Cardiac muscle cell (in vitro differentiated cells and primary cell): ENCODE measurements around the gene TUBB4B. TPM values are rescaled to one million over a fixed set of nuclear protein-coding genes. Genes with fewer than 3 reads are reported as not detected.

ENCODE experiments used
- DNase-seq, 2 donors: peaks; one replicate each; pipeline versions ENCODE4 v3.0.0 to v3.0.0-alpha.2; 2010 to 2017; ENCODE audit warnings: low read depth in 1 of 2, low spot score in 1 of 2
- H3K27ac ChIP-seq: fragments of 200-600 bp; sonication (generic); 2 replicates; pipeline ENCODE4 v1.5.1; 2016
- H3K27me3 ChIP-seq: fragments of 200-600 bp; sonication (generic); 2 replicates; pipeline ENCODE4 v1.6.0; 2016; ENCODE audit warnings: control low read depth
- H3K36me3 ChIP-seq: fragments of 200-600 bp; sonication (generic); 2 replicates; pipeline ENCODE4 v1.5.1; 2016; ENCODE audit warnings: control low read depth
- H3K4me1 ChIP-seq: fragments of 200-600 bp; sonication (generic); 2 replicates; pipeline ENCODE4 v1.8.1; 2017; ENCODE audit warnings: low read depth, mild to moderate bottlenecking, mixed run types
- H3K4me3 ChIP-seq: fragments of 200-600 bp; sonication (generic); 2 replicates; pipeline ENCODE4 v1.5.1; 2016; ENCODE audit warnings: mild to moderate bottlenecking
- H3K9me3 ChIP-seq: fragments of 200-600 bp; sonication (generic); 2 replicates; pipeline ENCODE4 v1.5.1; 2017; ENCODE audit warnings: low read depth, mild to moderate bottlenecking, control low read depth
- polyA plus RNA-seq: library from polyadenylated mRNA; unstranded; fragments of >200 nt; fragmentation: Nextera tagmentation; extraction: Ambion mirVana; gene quantifications from 2 replicates; pipeline ENCODE4 v1.2.1, GENCODE V29; 2016
- total RNA-seq: library from RNA; depleted of rRNA; stranded (reverse); fragments of >200 nt; gene quantifications from 2 replicates; pipeline ENCODE4 v1.2.3, GENCODE V29; 2016
- TF ChIP-seq, protein P1 (sequence below): IDR thresholded peaks from 2 replicates; pipeline ENCODE4 v1.5.1; 2012; ENCODE audit warnings: low read depth, mild to moderate bottlenecking, low read length

The TUBB4B gene
- total and polyA plus RNA-seq, 2 experiments from 2014 or later, result 540 to 745 TPM

DNA sequence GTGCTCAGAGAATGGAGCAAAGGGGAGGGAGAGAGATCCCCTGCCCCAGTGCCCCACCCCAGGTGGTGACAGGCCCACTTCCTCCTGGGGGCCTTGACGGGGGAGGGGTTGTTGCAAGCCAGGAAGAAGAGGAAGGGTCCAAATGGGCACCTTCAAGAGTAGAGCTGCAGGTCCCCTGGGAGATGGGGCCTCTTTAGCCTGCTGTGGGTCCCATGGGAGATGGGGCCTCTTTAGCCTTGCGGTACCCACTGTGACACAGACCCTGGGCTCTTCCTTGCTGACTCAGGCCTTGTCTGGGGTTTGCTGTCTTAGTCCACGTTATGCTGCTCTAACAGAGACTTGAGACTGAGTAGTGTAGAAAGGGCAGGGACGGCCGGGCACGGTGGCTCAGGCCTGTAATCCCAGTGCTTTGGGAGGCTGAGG is 26.9 kb downstream of the TUBB4B start:
- Histone ChIP-seq H3K27ac (no peak overlapping the region), H3K36me3 (peaks cover 17% of the 10 kb centered on the region), H3K27me3 (no peaks in the 10 kb centered on the region), H3K9me3 (no peaks in the 10 kb centered on the region), H3K4me1 (no peaks in the 10 kb centered on the region), H3K4me3 (no peak overlapping the region)
- TF ChIP-seq, protein P1, sequence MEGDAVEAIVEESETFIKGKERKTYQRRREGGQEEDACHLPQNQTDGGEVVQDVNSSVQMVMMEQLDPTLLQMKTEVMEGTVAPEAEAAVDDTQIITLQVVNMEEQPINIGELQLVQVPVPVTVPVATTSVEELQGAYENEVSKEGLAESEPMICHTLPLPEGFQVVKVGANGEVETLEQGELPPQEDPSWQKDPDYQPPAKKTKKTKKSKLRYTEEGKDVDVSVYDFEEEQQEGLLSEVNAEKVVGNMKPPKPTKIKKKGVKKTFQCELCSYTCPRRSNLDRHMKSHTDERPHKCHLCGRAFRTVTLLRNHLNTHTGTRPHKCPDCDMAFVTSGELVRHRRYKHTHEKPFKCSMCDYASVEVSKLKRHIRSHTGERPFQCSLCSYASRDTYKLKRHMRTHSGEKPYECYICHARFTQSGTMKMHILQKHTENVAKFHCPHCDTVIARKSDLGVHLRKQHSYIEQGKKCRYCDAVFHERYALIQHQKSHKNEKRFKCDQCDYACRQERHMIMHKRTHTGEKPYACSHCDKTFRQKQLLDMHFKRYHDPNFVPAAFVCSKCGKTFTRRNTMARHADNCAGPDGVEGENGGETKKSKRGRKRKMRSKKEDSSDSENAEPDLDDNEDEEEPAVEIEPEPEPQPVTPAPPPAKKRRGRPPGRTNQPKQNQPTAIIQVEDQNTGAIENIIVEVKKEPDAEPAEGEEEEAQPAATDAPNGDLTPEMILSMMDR, result no peak
- DNase-seq, result no peak

DNA sequence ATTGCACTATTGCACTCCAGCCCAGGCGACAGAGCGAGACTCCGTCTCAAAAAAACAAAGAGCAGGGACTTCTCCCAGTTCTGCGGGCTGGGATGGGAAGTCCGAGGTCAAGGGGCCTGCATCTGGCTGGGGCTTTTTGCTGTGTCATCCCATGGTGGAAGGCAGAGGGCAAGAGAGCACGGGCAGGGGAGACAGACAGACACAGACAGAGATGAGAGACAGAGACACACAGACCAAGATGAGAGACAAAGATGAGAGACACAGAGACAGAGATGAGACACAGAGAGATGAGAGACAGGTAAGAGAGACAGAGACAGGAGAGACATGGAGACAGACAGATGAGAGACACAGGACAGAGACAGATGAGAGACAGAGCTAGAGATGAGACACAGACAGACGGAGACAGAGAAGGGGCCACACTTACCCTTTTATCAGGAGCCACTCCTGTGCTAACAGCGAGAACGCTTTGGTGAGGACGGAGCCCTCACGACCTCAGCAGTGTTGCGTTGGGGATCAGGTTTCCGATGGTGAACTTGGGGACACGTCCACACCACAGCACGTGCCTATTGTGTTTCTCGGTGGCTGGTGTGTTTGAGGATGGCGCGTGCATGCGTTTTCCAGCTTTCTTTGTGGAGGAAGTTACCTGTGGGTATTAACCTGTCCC is 27.6 kb downstream of the TUBB4B start:
- Histone ChIP-seq H3K27ac (no peak overlapping the region), H3K36me3 (peaks cover 17% of the 10 kb centered on the region), H3K4me3 (no peak overlapping the region), H3K9me3 (no peaks in the 10 kb centered on the region), H3K27me3 (no peaks in the 10 kb centered on the region), H3K4me1 (no peaks in the 10 kb centered on the region)
- DNase-seq, result no peak
- TF ChIP-seq, protein P1, result no peak

DNA sequence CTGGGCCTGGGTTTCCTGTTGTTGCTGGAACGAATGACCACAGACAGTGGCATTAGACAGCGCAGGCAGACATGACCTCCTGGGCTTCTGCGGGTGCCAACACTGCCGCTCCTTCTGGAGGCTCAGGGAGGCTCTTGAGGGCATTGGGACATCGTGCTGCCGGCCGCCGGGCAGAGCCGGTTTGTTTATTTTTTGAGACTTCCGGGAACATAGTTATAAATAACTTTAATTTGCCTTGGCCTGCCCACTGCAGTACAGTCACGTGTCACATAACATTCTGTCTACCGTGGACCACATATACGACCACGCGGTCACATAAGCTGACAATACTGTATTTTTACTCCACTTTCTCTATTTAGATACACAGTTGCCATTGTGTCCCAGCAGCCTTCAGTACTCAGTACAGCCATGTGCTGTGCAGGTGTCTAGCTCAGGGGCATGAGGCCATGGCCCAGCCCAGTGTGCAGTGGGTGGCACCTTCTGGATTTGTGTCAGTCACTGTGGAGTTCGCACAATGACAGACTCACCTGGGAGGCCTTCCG is 28.2 kb downstream of the TUBB4B start:
- peaks cover 14% of the 10 kb centered on the region for H3K36me3 ChIP-seq
- no peaks in the 10 kb centered on the region for H3K9me3 ChIP-seq
- no peak for DNase-seq
- H3K27me3 ChIP-seq, result no peaks in the 10 kb centered on the region
- TF ChIP-seq, protein P1, result no peak
- H3K27ac ChIP-seq, result no peak overlapping the region
- H3K4me1 ChIP-seq, result no peaks in the 10 kb centered on the region
- H3K4me3 ChIP-seq, result no peak overlapping the region

DNA sequence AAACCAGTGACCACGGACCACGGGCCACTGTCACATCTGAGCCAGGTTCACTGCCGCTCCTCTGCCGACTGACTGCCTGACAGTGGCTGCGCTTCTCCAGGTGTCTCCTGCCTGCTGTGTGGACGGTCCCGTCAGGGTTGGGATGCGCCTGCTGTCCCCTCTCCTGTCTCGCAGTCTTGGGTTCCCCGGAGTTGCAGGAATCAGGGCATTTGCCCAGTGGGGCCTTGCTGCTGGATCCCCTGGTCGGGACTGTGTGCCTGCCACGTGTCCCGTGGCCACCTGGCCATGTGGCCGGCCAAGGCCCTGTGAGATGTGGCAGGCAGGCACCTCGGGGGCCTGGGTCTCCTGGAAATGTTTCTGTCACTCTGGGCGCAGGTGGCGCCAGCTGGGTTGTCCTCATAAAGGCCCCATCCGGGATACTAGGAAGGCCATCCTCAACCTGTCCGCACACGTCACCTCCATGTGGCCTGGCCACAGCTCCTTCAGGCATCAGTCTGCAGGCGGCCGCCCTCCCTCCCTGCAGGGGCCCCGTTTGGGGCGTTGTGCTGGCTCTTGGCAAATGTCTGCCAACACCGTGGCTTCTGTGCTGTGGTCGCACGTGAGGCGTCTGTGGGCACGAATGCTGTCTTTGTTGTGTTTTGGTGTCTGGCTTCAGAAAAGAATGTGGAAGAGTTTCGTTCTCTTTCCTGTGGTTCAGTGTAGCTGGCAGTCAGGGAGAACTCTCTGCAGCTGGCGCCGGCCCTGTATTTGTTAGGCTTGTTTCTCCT is 30.0 kb downstream of the TUBB4B start:
- no peaks in the 10 kb centered on the region for H3K9me3 ChIP-seq
- no peak for DNase-seq
- TF ChIP-seq, protein P1, result no peak
- H3K27me3 ChIP-seq, result no peaks in the 10 kb centered on the region
- H3K4me1 ChIP-seq, result peaks cover 5% of the 10 kb centered on the region
- H3K4me3 ChIP-seq, result no peak overlapping the region
- peaks cover 14% of the 10 kb centered on the region for H3K36me3 ChIP-seq
- H3K27ac ChIP-seq, result peak overlapping the region; percentile 10

DNA sequence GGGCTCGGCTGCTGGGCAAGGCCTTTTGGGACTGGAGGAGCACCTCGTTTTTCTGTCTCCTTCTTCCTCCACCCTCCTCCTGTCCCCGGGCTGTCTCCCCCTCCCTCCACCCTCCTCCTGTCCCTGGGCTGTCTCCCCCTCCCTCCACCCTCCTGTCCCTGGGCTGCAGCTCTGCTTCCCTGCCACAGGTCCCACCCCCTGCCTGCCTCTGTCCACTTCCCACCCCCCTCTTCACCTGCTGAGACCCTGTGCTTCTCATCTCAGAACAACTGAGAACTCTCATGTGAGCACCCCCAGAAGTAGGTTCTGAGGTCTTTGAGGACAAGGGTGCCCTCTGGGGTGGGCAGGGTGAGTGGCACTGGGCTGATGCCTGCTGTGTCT is 30.6 kb downstream of the TUBB4B start:
- peaks cover 12% of the 10 kb centered on the region for H3K36me3 ChIP-seq
- H3K4me3 ChIP-seq, result no peak overlapping the region
- H3K9me3 ChIP-seq, result no peaks in the 10 kb centered on the region
- H3K4me1 ChIP-seq, result peaks cover 11% of the 10 kb centered on the region
- TF ChIP-seq, protein P1, result no peak
- no peak for DNase-seq
- no peaks in the 10 kb centered on the region for H3K27me3 ChIP-seq
- H3K27ac ChIP-seq, result peak overlapping the region; percentile 10
